HS-5 (cell line): ENCODE data around the gene RAD51C.
A peak's percentile ranks its signal among the peaks of the same experiment; 100 is the strongest.
"Not testable (repeated sequence)": the region's sequence is repeated elsewhere in the genome, so short reads cannot be mapped to it uniquely, and the experiment has no call there.

Source experiments
- DNase-seq: peaks from one replicate; pipeline ENCODE4 v3.0.0-alpha.2; 2012; ENCODE audit warnings: low read depth

RAD51C gene

GRCh38 chr17:58684003-58684402, 8.4 kb upstream of the RAD51C start:
- no peak for DNase-seq

GRCh38 chr17:58684462-58684861, 7.9 kb upstream of the RAD51C start:
- DNase-seq: not testable (repeated sequence)

GRCh38 chr17:58686980-58687379, 5.4 kb upstream of the RAD51C start:
- DNase-seq: no peak

GRCh38 chr17:58688521-58688920, 3.9 kb upstream of the RAD51C start:
- no peak for DNase-seq

GRCh38 chr17:58690033-58690432, 2.4 kb upstream of the RAD51C start:
- DNase-seq: not testable (repeated sequence)

GRCh38 chr17:58691701-58692238, 632 bp upstream of the RAD51C start, which contains the start of gene TEX14:
Gene TEX14 (minus strand): TSS chr17:58692045. CDS start chr17:58652001, 40,044 bp downstream.
- no peak for DNase-seq

- no peak for DNase-seq
Measured at GRCh38 chr17:58693208-58693607, 806 bp downstream of the RAD51C start.

- DNase-seq: no peak
Measured at GRCh38 chr17:58693751-58694150, 1.3 kb downstream of the RAD51C start.

- DNase-seq: no peak
Measured at GRCh38 chr17:58694302-58694701, 1.9 kb downstream of the RAD51C start.

- DNase-seq: no peak
Measured at GRCh38 chr17:58694826-58695225, 2.4 kb downstream of the RAD51C start.

GRCh38 chr17:58699771-58700170, 7.4 kb downstream of the RAD51C start:
- no peak for DNase-seq

- no peak for DNase-seq
Measured at GRCh38 chr17:58702045-58702476, 9.7 kb downstream of the RAD51C start.

- no peak for DNase-seq
Measured at GRCh38 chr17:58702708-58703107, 10.3 kb downstream of the RAD51C start.

- peak; percentile 16 for DNase-seq
Measured at GRCh38 chr17:58703137-58703915, 10.9 kb downstream of the RAD51C start.

- DNase-seq: no peak
Measured at GRCh38 chr17:58703916-58704286, 11.5 kb downstream of the RAD51C start.

GRCh38 chr17:58706351-58707140, 14.1 kb downstream of the RAD51C start:
- no peak for DNase-seq

GRCh38 chr17:58710948-58711552, 18.6 kb downstream of the RAD51C start:
- peak; percentile 29 for DNase-seq

GRCh38 chr17:58722274-58722673, 29.9 kb downstream of the RAD51C start:
- DNase-seq: no peak

GRCh38 chr17:58722696-58723095, 30.3 kb downstream of the RAD51C start:
- DNase-seq: no peak

GRCh38 chr17:58728798-58729197, 36.4 kb downstream of the RAD51C start:
- no peak for DNase-seq

- DNase-seq: no peak
Measured at GRCh38 chr17:58730937-58731336, 38.5 kb downstream of the RAD51C start.

- DNase-seq: no peak
Measured at GRCh38 chr17:58734040-58734439, 41.6 kb downstream of the RAD51C start.

- no peak for DNase-seq
Measured at GRCh38 chr17:58734811-58735210, 42.4 kb downstream of the RAD51C start.
